ENCODE results near the gene ETV1.

ETV1 gene

GRCh38 chr7:13882051-13882450, 107.4 kb downstream of the ETV1 start:
- 100% methylated on average over 1 to 2 of the region's 5 CpGs for WGBS, 2 experiments (ENCODE audit: insufficient coverage in 2 of 2)
- Histone ChIP-seq H3K4me1 (ENCODE audit: control insufficient read depth, insufficient read depth, low read length, poor library complexity, severe bottlenecking) (peaks cover 9% of the 10 kb centered on the region), H3K4me3 (ENCODE audit: extremely low read depth, insufficient read depth, low read length, poor library complexity, severe bottlenecking) (no peak overlapping the region), H3K27ac (ENCODE audit: low read depth, low read length, severe bottlenecking) (no peak overlapping the region), H3K36me3 (ENCODE audit: control insufficient read depth, insufficient read depth, low read length) (no peaks in the 10 kb centered on the region), H3K9me3 (ENCODE audit: control insufficient read depth, low read length) (no peaks in the 10 kb centered on the region)

GRCh38 chr7:13880789-13881188, 108.7 kb downstream of the ETV1 start:
- no CpG with 5 or more reads among the region's 2 CpGs for WGBS, 2 experiments (ENCODE audit: insufficient coverage in 2 of 2)
- no peak overlapping the region for H3K27ac ChIP-seq (ENCODE audit: low read depth, low read length, severe bottlenecking)
- H3K9me3 ChIP-seq (ENCODE audit: control insufficient read depth, low read length): no peaks in the 10 kb centered on the region
- H3K4me3 ChIP-seq (ENCODE audit: extremely low read depth, insufficient read depth, low read length, poor library complexity, severe bottlenecking): no peak overlapping the region
- H3K36me3 ChIP-seq (ENCODE audit: control insufficient read depth, insufficient read depth, low read length): no peaks in the 10 kb centered on the region
- peaks cover 9% of the 10 kb centered on the region for H3K4me1 ChIP-seq (ENCODE audit: control insufficient read depth, insufficient read depth, low read length, poor library complexity, severe bottlenecking)

DNA sequence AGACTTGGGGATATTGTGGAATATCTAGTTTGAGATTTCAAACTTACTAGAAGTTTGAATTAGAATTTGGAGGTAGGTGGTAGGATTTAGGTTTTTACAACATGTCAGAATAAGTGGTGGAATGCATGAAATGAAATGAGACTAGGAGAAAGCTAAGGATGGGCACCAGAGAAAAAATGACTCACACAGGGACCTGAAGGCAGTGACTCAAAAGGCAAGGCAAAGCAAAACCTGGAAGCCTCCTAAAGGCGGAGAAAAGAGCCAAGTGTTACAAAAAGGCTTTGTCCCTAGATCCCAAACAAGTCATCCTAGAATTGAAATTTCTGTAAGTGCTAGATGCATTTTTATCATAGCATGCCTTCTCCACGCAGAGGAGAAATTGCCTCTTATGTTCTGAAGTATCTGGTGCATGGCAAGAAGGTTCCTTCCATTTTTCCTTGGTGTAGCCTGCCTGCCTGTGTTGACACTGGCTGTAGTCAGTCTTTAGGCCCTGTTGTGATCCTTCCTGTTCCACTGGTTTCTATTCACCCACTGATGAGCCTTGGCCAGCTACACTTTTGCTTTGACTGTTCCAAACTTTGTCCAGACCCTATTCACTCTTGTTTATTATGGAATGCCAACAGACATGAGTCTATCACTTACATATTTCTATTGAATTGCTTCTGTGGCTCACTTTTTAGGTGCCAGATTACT, 109.3 kb downstream of the ETV1 start:
- H3K4me3 ChIP-seq (ENCODE audit: extremely low read depth, insufficient read depth, low read length, poor library complexity, severe bottlenecking): no peak overlapping the region
- H3K9me3 ChIP-seq (ENCODE audit: control insufficient read depth, low read length): no peaks in the 10 kb centered on the region
- no peak overlapping the region for H3K27ac ChIP-seq (ENCODE audit: low read depth, low read length, severe bottlenecking)
- no peaks in the 10 kb centered on the region for H3K36me3 ChIP-seq (ENCODE audit: control insufficient read depth, insufficient read depth, low read length)
- 81% methylated on average over 2 of the region's 2 CpGs; no CpG with 5 or more reads in 1 of the 2 experiments for WGBS, 2 experiments (ENCODE audit: insufficient coverage in 2 of 2)
- H3K4me1 ChIP-seq (ENCODE audit: control insufficient read depth, insufficient read depth, low read length, poor library complexity, severe bottlenecking): peaks cover 9% of the 10 kb centered on the region

DNA sequence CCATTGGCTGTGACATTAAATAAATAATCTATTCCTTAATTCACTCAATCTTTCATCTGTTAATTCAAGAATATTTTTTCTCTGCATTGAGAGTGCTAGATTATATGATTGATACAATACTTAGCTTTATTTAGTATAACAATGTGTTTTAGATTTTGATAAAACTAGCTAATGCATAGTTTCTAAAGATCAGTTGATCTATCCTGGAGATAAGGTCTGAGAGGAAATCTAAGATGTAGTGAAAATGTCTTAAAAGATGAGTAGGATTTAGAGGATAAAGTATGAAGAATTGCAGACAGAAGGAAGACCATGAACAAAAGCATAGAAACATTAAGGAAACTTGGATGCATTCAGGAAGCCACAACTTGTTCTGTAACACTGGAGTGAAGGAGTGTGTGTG, 110.3 kb downstream of the ETV1 start:
- no peaks in the 10 kb centered on the region for H3K36me3 ChIP-seq (ENCODE audit: control insufficient read depth, insufficient read depth, low read length)
- no peak overlapping the region for H3K4me3 ChIP-seq (ENCODE audit: extremely low read depth, insufficient read depth, low read length, poor library complexity, severe bottlenecking)
- no peaks in the 10 kb centered on the region for H3K9me3 ChIP-seq (ENCODE audit: control insufficient read depth, low read length)
- no peak overlapping the region for H3K27ac ChIP-seq (ENCODE audit: low read depth, low read length, severe bottlenecking)
- H3K4me1 ChIP-seq (ENCODE audit: control insufficient read depth, insufficient read depth, low read length, poor library complexity, severe bottlenecking): peaks cover 9% of the 10 kb centered on the region

GRCh38 chr7:13878154-13878553, 111.3 kb downstream of the ETV1 start:
- H3K4me1 ChIP-seq (ENCODE audit: control insufficient read depth, insufficient read depth, low read length, poor library complexity, severe bottlenecking): peaks cover 9% of the 10 kb centered on the region

GRCh38 chr7:13875496-13876074, 113.9 kb downstream of the ETV1 start:
- Histone ChIP-seq H3K4me1 (ENCODE audit: control insufficient read depth, insufficient read depth, low read length, poor library complexity, severe bottlenecking) (peaks cover 9% of the 10 kb centered on the region), H3K27ac (ENCODE audit: low read depth, low read length, severe bottlenecking) (no peak overlapping the region), H3K4me3 (ENCODE audit: extremely low read depth, insufficient read depth, low read length, poor library complexity, severe bottlenecking) (no peak overlapping the region), H3K36me3 (ENCODE audit: control insufficient read depth, insufficient read depth, low read length) (no peaks in the 10 kb centered on the region), H3K9me3 (ENCODE audit: control insufficient read depth, low read length) (no peaks in the 10 kb centered on the region)
- 85 to 90% methylated on average over 4 of the region's 5 CpGs for WGBS, 2 experiments (ENCODE audit: insufficient coverage in 2 of 2)

More at GRCh38 chr7:13878154-13878553, 111.3 kb downstream of the ETV1 start:
- H3K36me3 ChIP-seq (ENCODE audit: control insufficient read depth, insufficient read depth, low read length): no peaks in the 10 kb centered on the region
- no peak overlapping the region for H3K4me3 ChIP-seq (ENCODE audit: extremely low read depth, insufficient read depth, low read length, poor library complexity, severe bottlenecking)
- H3K9me3 ChIP-seq (ENCODE audit: control insufficient read depth, low read length): no peaks in the 10 kb centered on the region
- H3K27ac ChIP-seq (ENCODE audit: low read depth, low read length, severe bottlenecking): no peak overlapping the region

DNA sequence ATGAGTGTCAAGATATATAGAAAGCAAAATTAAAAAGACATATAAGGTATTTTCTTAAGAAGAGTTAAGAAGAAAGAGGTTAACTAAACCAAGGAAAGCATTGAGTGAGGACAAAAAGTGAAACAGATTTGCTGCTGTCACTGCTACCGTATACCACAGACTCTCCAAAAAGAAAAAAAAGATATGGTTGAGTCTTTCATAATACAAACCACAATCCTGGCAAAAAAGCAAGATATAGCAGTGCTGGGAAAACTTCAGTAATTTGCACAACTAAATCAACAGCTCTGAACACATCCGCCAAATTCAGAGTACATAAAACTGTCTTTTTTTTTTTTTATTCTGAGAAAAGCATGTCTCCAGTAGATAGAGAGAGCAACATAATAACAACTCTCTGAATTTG, 114.7 kb downstream of the ETV1 start:
- Histone ChIP-seq H3K27ac (ENCODE audit: low read depth, low read length, severe bottlenecking) (no peak overlapping the region), H3K9me3 (ENCODE audit: control insufficient read depth, low read length) (no peaks in the 10 kb centered on the region), H3K4me1 (ENCODE audit: control insufficient read depth, insufficient read depth, low read length, poor library complexity, severe bottlenecking) (peaks cover 1% of the 10 kb centered on the region), H3K36me3 (ENCODE audit: control insufficient read depth, insufficient read depth, low read length) (no peaks in the 10 kb centered on the region), H3K4me3 (ENCODE audit: extremely low read depth, insufficient read depth, low read length, poor library complexity, severe bottlenecking) (no peak overlapping the region)
- WGBS, 2 experiments (ENCODE audit: insufficient coverage in 2 of 2): no CpG with 5 or more reads among the region's 2 CpGs

DNA sequence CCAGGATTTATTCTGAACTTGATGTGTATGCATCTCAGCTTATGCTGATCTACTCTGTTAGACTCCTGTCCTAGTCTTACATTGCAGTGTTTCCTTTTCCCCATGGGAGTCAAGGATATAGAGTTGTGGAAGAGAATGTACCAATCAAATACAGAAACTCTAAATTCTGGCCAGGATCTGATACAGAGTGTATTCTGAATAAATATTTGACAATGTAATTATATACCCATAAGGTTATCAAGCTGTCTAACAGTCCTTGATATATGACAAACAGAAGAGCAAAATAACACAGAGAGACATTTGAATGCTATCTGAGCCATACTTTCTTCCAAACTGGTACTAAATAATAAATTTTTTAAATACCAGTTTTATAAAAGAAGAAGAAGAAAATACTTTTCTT, 116.8 kb downstream of the ETV1 start:
- Histone ChIP-seq H3K9me3 (ENCODE audit: control insufficient read depth, low read length) (no peaks in the 10 kb centered on the region), H3K4me3 (ENCODE audit: extremely low read depth, insufficient read depth, low read length, poor library complexity, severe bottlenecking) (no peak overlapping the region), H3K27ac (ENCODE audit: low read depth, low read length, severe bottlenecking) (no peak overlapping the region), H3K4me1 (ENCODE audit: control insufficient read depth, insufficient read depth, low read length, poor library complexity, severe bottlenecking) (no peaks in the 10 kb centered on the region), H3K36me3 (ENCODE audit: control insufficient read depth, insufficient read depth, low read length) (no peaks in the 10 kb centered on the region)

DNA sequence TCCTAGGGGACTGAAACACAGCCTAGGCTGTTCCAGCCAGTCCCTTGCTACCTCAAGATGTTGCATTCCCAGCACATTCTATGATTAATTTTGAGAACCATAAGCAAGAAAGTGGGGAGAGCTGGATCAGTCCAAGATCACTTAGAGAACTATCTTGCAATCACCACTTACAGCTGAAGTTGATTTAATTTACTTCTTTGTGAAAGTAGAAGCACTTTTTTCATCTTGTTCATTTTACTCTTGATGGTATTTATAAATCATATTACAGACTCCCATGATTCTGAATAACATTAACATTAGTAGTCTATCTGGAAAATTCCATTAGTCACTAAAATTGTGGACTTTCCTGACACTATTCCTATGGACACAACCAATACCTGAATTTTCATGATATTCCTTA, 118.5 kb downstream of the ETV1 start:
- Histone ChIP-seq H3K9me3 (ENCODE audit: control insufficient read depth, low read length) (no peaks in the 10 kb centered on the region), H3K27ac (ENCODE audit: low read depth, low read length, severe bottlenecking) (no peak overlapping the region), H3K4me3 (ENCODE audit: extremely low read depth, insufficient read depth, low read length, poor library complexity, severe bottlenecking) (no peak overlapping the region), H3K4me1 (ENCODE audit: control insufficient read depth, insufficient read depth, low read length, poor library complexity, severe bottlenecking) (no peaks in the 10 kb centered on the region), H3K36me3 (ENCODE audit: control insufficient read depth, insufficient read depth, low read length) (no peaks in the 10 kb centered on the region)

GRCh38 chr7:13860734-13861133, 128.7 kb downstream of the ETV1 start:
- no peak overlapping the region for H3K4me3 ChIP-seq (ENCODE audit: extremely low read depth, insufficient read depth, low read length, poor library complexity, severe bottlenecking)
- H3K9me3 ChIP-seq (ENCODE audit: control insufficient read depth, low read length): no peaks in the 10 kb centered on the region
- peak overlapping the region; percentile 11 for H3K27ac ChIP-seq (ENCODE audit: low read depth, low read length, severe bottlenecking)
- peaks cover 9% of the 10 kb centered on the region for H3K4me1 ChIP-seq (ENCODE audit: control insufficient read depth, insufficient read depth, low read length, poor library complexity, severe bottlenecking)
- H3K36me3 ChIP-seq (ENCODE audit: control insufficient read depth, insufficient read depth, low read length): no peaks in the 10 kb centered on the region
- 94 to 100% methylated on average over 2 of the region's 2 CpGs for WGBS, 2 experiments (ENCODE audit: insufficient coverage in 2 of 2)

DNA sequence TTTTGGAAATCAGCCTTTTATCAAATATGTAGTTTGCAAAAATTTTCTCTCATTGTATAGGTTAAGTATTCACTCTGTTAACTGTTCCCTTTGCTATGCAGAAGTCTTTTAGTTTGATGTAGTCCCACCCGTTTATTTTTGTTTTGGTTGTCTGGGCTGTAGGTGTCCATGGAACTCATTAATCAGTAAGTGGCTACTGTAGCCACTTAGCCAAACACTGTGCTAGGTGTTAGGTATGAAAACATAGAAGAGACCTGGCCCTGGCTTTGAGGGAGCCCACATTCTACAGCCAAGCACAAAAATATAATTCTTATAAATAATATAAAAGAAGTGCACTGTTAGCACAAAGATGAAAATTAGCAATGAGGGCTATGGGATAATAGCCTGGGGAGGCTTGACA, 133.5 kb downstream of the ETV1 start:
- Histone ChIP-seq H3K4me3 (ENCODE audit: extremely low read depth, insufficient read depth, low read length, poor library complexity, severe bottlenecking) (no peak overlapping the region), H3K4me1 (ENCODE audit: control insufficient read depth, insufficient read depth, low read length, poor library complexity, severe bottlenecking) (peaks cover 23% of the 10 kb centered on the region), H3K9me3 (ENCODE audit: control insufficient read depth, low read length) (no peaks in the 10 kb centered on the region), H3K27ac (ENCODE audit: low read depth, low read length, severe bottlenecking) (no peak overlapping the region), H3K36me3 (ENCODE audit: control insufficient read depth, insufficient read depth, low read length) (no peaks in the 10 kb centered on the region)
- no CpG with 5 or more reads among the region's 1 CpG for WGBS, 2 experiments (ENCODE audit: insufficient coverage in 2 of 2)
